Stimulated activated CD8-positive, alpha-beta memory T cell treated with anti-CD3 and anti-CD28 coated beads, Interleukin-2, amount 100 ng/mL, for 48 hours (primary cell): ENCODE measurements around the gene DISC1.
"Not testable (repeated sequence)": the region's sequence is repeated elsewhere in the genome, so short reads cannot be mapped to it uniquely, and the experiment has no call there.

Experiments used
- DNase-seq, 2 donors: peaks; one replicate each; pipeline ENCODE4 v3.0.0-alpha.2; 2020; ENCODE audit warnings: low read depth in 2 of 2

DISC1 gene

GRCh38 chr1:231605149-231606100 lies 21.2 kb upstream of the DISC1 start:
- no peak for DNase-seq

GRCh38 chr1:231606712-231607111 lies 19.9 kb upstream of the DISC1 start:
- DNase-seq = no peak

DNA sequence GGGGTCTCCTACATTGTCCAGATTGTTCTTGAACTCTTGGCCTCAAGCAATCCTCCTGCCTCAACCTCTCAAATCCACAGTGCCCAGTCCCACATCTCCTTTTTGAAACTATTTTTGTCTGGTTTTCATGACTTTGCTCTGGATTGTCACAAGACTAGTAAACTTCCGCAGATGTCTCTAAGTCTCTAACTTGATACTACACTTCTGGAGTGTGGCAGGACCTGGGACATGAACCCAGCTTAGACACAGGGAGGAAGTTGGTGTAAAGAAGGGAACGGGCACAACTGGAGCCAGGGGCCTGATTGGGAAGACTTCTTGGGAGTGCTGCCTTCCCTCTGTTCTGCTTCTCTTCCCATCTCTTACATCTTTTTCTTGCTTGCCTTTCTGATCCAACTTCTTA lies 16.2 kb upstream of the DISC1 start:
- no peak for DNase-seq

- no peak for DNase-seq
These were observed 15.5 kb upstream of the DISC1 start for GRCh38 chr1:231611111-231611510.

GRCh38 chr1:231611851-231612250 lies 14.7 kb upstream of the DISC1 start:
- DNase-seq = no peak

DNA sequence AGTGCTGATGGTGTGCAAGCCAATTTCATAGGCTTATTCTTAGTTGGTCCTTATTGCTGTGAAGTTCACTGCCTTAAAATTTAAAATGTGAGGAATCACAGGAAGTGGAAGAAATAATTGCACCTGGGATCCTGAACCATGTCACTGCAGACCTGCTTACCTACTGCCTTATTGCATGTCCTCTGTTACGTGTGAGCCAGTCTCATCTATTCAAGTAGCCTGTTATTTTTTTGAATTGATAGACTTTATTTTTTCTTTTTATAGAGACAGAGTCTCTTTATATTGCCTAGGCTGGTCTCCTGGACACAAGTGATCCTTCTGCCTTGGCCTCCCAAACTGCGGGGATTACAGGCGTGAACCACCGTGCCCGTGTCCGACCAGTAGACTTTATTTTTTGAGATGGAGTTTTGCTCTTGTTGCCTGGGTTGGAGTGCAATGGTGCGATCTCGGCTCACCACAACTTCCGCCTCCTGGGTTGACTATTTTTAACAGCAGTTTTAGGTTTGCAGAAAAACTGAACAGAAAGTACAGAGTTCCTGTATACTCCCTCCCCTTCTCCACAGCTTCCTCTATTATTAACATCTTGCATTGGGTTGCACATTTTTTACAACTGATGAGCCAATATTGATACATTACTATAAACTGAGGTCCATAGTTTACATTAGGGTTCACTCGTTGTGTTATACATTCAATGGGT lies 14.0 kb upstream of the DISC1 start:
- DNase-seq = peak in 1 of 2 donors; percentile 18

DNA sequence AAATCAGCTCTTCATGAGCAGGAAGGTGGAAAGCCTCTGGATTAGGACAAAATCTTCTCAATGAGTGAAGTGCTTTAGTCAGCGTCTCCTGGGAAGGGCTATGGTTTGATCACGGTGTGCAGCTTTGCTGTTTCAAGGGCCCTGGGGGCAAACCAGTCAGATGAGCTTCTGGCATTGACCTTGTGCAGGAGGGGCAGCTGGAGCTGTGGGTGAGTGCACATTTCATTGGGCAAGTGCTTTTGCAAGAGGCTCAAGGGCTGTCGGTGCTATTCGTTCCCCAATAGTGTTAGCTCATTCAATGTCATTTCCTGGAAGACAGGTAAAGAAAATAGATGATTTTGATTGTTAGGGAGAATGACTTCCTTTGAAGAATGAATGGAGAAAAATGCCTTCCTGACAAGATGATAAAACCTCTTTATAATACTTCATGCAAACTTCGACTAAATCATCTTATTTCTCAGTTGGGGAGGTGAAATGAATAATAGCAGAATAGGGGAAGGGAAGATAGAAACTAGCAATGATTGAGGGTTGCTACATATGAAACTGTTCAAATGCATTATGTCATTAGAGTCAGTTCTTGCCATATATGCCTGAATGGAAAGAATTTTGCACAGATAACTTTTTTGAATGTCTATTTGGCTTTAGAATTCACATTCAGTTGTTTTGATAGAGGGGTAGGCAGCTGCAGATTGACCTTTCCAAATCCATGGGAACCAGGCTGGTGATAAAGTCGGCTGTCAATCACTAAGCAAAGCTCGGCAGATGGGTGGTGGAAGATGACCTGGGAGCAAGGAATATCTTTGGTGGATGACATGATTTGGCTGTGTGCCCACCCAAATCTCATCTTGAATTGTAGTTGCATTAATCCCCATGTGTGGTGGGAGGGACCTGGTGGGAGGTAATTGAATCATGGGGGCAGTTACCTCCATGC lies 12.9 kb upstream of the DISC1 start:
- DNase-seq = no peak

DNA sequence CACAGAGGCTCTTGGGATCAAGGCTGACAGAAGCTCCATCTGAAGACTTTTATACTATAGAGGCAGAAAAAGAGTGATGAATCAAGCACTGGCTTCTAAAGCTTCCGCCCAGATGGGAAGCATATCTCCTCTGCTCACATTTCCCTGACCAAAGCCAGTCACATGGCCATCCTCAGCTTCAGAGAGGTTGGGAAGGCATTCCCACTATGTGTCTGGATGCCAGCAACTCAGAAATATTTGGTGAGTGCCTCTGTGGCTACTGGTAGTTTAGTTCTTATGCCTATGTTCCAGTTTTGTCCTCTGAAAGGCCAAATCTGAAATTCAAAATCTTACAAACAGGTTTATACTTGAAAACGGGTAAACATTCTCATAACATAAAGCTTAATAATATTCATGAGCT lies 9.9 kb upstream of the DISC1 start:
- no peak for DNase-seq

- no peak for DNase-seq
These were observed 7.9 kb upstream of the DISC1 start for GRCh38 chr1:231618609-231619256.

DNA sequence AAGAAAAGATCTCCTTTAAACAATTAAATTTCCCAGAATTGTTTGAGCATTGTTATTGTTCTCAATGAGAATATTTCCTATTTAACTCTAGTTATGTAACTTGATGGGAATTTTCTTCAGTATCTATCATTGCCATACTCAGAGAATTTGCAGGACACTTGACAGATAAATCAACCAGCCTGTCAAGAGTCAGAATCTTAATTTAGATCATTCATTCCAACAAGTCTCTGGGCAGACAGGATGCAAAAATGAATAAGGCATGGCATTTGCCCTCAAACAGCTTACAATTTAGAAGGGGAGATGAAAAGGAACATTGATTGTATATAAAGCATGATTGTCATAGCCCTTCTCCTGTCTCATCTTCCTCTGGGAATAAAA lies 7.3 kb upstream of the DISC1 start:
- DNase-seq = no peak

- DNase-seq = not testable (repeated sequence)
These were observed 1.5 kb upstream of the DISC1 start for GRCh38 chr1:231625042-231625441.

- no peak for DNase-seq
These were observed 535 bp upstream of the DISC1 start for GRCh38 chr1:231625975-231626534.

GRCh38 chr1:231626951-231627614 lies 493 bp downstream of the DISC1 start:
- no peak for DNase-seq

DNA sequence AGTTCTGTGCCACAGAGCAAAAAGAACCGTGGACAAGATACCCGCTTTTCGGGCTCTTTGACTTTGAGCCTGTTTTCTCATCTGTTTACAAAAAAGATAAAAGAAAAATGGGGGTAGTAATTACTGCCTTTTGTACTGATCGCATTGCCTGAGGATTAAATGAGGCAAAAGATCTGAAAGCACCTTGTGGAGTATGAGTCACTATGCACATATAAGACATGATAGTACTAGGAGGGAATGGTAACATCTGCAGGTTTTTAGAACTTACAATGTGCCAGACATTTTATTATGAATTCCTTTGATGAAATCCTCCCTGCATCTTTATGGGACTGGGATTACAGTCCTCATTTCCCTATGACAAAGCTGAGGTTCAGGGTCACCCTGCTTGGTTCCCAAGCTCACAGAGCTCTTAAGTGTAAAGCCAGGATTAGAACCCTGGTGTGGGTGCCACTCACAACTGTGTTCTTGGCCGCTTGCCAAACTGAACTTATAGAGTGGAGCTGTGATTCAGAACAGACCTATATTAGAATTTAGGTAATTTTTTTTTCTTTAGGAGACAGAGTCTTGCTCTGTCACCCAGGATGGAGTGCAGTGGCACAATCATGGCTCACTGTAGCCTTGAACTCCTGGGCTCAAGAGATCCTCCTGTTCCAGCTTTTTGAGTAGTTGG lies 1.8 kb downstream of the DISC1 start:
- DNase-seq = no peak

DNA sequence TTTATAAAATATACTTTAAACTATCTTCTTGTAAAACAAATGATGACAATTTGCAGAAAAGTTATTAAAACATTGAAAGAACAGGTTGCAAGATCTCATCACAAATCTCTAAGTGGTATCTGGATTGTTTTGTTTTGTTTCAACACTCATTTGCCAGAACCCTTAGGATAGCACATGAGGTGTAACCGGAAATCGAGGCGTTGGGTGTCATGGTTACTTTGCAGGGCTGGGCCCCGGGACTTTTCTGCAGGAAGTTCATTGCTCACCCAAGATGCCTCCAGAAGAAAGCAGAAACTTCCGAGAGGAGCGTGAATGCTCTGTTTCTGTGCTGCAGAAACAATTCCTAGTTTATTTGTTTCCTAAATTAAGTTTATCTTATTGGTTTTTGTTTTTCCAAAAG lies 2.5 kb downstream of the DISC1 start:
- DNase-seq = no peak

DNA sequence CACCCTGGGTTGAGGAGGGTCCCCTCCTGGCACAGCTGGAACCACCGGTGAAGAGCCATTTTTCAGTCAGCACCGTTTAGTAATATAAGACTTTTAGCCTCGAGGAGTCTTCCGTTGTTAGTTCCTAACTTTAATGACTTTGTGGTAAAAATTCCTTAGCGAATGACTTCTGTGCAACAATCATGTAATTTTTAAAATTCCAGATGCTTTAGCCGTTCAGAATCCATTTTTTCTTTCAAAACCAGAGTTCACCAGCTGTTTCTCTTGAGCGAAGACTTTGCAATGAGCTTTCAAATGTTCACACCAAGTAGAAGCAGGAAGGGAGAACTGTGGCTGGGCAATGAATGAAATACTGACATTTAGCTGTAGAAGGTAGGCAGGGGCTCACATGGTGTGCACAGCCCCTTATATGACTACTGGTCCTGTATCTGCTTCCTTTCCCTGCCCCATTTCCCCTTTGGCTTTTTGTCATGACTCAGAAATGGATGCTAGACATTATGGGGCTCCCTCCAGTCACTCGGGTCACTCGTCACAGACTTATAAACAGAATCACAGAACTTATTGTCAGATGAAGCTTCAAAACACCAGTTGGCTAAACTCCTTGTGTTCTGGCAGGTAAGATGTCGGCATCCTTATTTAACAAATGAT lies 4.1 kb downstream of the DISC1 start:
- DNase-seq = no peak

DNA sequence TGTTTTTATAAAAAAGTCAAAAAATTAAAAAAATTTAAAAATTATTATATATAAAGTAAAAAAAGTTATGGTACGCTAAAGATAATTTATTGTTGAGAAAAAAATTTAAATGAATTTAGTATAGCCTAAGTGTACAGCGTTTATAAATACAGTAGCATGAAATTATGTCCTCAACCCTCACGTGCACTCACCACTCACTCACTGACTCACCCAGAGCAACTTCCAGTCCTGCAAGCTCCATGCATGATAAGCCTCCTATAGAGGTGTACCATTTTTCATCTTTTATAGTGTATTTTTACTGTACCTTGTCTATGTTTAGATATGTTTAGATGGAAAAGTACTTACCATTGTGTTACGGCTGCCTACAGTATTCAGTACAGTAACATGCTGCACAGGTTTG lies 5.1 kb downstream of the DISC1 start:
- no peak for DNase-seq

GRCh38 chr1:231632119-231632518 lies 5.5 kb downstream of the DISC1 start:
- DNase-seq = no peak

GRCh38 chr1:231634323-231635013 lies 7.9 kb downstream of the DISC1 start:
- DNase-seq = no peak
